GM10266 (cell line): ENCODE measurements around the gene GRB10.

Experiments used
- DNase-seq: peaks from one replicate; pipeline ENCODE4 v3.0.0; 2012; ENCODE audit errors: extremely low spot score
- CTCF ChIP-seq: IDR thresholded peaks from 2 replicates; pipeline ENCODE4 v1.5.1; 2012; ENCODE audit warnings: mild to moderate bottlenecking, low read depth; ENCODE audit not compliant: control insufficient read depth, insufficient read depth; ENCODE audit errors: missing control alignments

Gene GRB10

GRCh38 chr7:50731703-50732582, 50.8 kb downstream of the GRB10 start:
- DNase-seq = no peak
- TF ChIP-seq CTCF = no peak

GRCh38 chr7:50730446-50731400, 52.0 kb downstream of the GRB10 start:
- DNase-seq = no peak
- no peak for TF ChIP-seq CTCF

- TF ChIP-seq CTCF = no peak
- no peak for DNase-seq
These were observed 52.7 kb downstream of the GRB10 start for GRCh38 chr7:50729962-50730361.

- DNase-seq = no peak
These were observed 54.5 kb downstream of the GRB10 start for GRCh38 chr7:50728184-50728583.

GRCh38 chr7:50727711-50728110, 55.0 kb downstream of the GRB10 start:
- DNase-seq = no peak
- TF ChIP-seq CTCF = no peak

More at GRCh38 chr7:50728184-50728583, 54.5 kb downstream of the GRB10 start:
- no peak for TF ChIP-seq CTCF

- no peak for DNase-seq
- TF ChIP-seq CTCF = no peak
These were observed 55.6 kb downstream of the GRB10 start for GRCh38 chr7:50727072-50727471.
